BE2C (cell line): ENCODE measurements around the gene GGPS1.
"Not testable (repeated sequence)": the region's sequence is repeated elsewhere in the genome, so short reads cannot be mapped to it uniquely, and the experiment has no call there.

Source experiments
- DNase-seq: peaks from one replicate; pipeline ENCODE4 v3.0.0-alpha.2; 2020
- H3K27me3 ChIP-seq: fragments of 250-450 bp; sonication (Bioruptor Pico); 2 replicates; pipeline ENCODE4 v1.5.1; 2020; ENCODE audit warnings: mild to moderate bottlenecking
- H3K36me3 ChIP-seq: fragments of 250-450 bp; sonication (Bioruptor Pico); 2 replicates; pipeline ENCODE4 v1.5.1; 2020; ENCODE audit warnings: mild to moderate bottlenecking
- H3K4me1 ChIP-seq: fragments of 250-450 bp; sonication (Bioruptor Pico); 2 replicates; pipeline ENCODE4 v1.5.1; 2020
- H3K4me3 ChIP-seq: 2 replicates; pipeline ENCODE4 v1.5.1; 2011; ENCODE audit warnings: low read depth, low read length
- H3K9me3 ChIP-seq: fragments of 250-450 bp; sonication (Bioruptor Pico); 2 replicates; pipeline ENCODE4 v1.5.1; 2020
- CTCF ChIP-seq: IDR thresholded peaks from 2 replicates; pipeline ENCODE4 v1.5.1; 2012; ENCODE audit warnings: mild to moderate bottlenecking, low read depth, low read length

The GGPS1 gene

GRCh38 chr1:235299169-235299858 lies 29.1 kb upstream of the GGPS1 start:
- H3K4me3 ChIP-seq = no peak overlapping the region
- TF ChIP-seq CTCF = no peak
- H3K36me3 ChIP-seq = no peaks in the 10 kb centered on the region
- no peaks in the 10 kb centered on the region for H3K9me3 ChIP-seq
- H3K27me3 ChIP-seq = no peaks in the 10 kb centered on the region
- no peak for DNase-seq
- peaks cover 12% of the 10 kb centered on the region for H3K4me1 ChIP-seq

- no peak for DNase-seq
- no peaks in the 10 kb centered on the region for H3K9me3 ChIP-seq
- H3K27me3 ChIP-seq = no peaks in the 10 kb centered on the region
- no peak for TF ChIP-seq CTCF
- H3K4me1 ChIP-seq = peaks cover 25% of the 10 kb centered on the region
- H3K36me3 ChIP-seq = no peaks in the 10 kb centered on the region
- H3K4me3 ChIP-seq = no peak overlapping the region
These were observed 26.2 kb upstream of the GGPS1 start for GRCh38 chr1:235302143-235302542.

GRCh38 chr1:235304549-235305451 lies 23.6 kb upstream of the GGPS1 start:
- peak; percentile 21 for DNase-seq
- Histone ChIP-seq H3K4me1 (peaks cover 20% of the 10 kb centered on the region), H3K9me3 (no peaks in the 10 kb centered on the region), H3K36me3 (no peaks in the 10 kb centered on the region), H3K27me3 (no peaks in the 10 kb centered on the region), H3K4me3 (peak overlapping the region; percentile 27)
- no peak for TF ChIP-seq CTCF

GRCh38 chr1:235307158-235308124 lies 20.9 kb upstream of the GGPS1 start:
- Histone ChIP-seq H3K27me3 (no peaks in the 10 kb centered on the region), H3K9me3 (no peaks in the 10 kb centered on the region), H3K36me3 (no peaks in the 10 kb centered on the region; the same call in 1 of the 2 replicates), H3K4me1 (peaks cover 18% of the 10 kb centered on the region), H3K4me3 (no peak overlapping the region)
- TF ChIP-seq CTCF = no peak
- no peak for DNase-seq

GRCh38 chr1:235309206-235309605 lies 19.2 kb upstream of the GGPS1 start:
- H3K4me1 ChIP-seq = peaks cover 14% of the 10 kb centered on the region
- not testable (repeated sequence) for H3K9me3 ChIP-seq, DNase-seq, H3K36me3 ChIP-seq, H3K4me3 ChIP-seq, H3K27me3 ChIP-seq

GRCh38 chr1:235313262-235313661 lies 15.1 kb upstream of the GGPS1 start:
- peaks cover under 1% of the 10 kb centered on the region; the same call in 1 of the 2 replicates for H3K36me3 ChIP-seq
- no peak for DNase-seq
- no peaks in the 10 kb centered on the region for H3K9me3 ChIP-seq
- H3K4me1 ChIP-seq = no peaks in the 10 kb centered on the region
- no peak for TF ChIP-seq CTCF
- H3K4me3 ChIP-seq = no peak overlapping the region
- H3K27me3 ChIP-seq = no peaks in the 10 kb centered on the region
